ENCODE measurements around the gene MTA3.
A peak's percentile ranks its signal among the peaks of the same experiment; 100 is the strongest.

Gene MTA3

DNA sequence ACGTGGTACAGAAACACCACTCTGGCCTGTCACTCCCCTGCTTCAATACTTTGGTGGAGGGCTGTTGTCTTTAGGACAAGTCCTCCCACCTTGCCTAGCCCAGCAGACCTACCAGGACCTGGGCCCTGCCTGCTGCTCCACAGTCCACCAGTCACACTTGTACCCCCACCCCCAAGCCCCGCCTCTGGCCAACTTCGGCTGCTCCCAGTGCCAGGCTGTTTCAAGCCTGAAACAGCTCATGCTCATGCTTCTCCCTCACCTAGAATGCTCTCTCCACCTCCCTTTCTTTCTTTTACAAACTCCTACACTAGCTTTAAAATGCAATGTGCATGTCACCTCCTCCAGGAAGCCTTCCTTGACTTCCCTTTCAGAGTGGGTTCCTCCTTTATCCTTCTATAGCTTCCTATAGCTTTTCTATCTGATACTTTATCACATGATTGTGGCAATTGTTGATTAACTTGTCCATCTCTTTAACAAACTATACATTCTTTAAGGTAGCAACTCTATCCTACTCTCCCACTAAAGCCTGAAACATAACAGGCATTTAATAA, 200.3 kb downstream of the MTA3 start:
- TF ChIP-seq, protein P1, sequence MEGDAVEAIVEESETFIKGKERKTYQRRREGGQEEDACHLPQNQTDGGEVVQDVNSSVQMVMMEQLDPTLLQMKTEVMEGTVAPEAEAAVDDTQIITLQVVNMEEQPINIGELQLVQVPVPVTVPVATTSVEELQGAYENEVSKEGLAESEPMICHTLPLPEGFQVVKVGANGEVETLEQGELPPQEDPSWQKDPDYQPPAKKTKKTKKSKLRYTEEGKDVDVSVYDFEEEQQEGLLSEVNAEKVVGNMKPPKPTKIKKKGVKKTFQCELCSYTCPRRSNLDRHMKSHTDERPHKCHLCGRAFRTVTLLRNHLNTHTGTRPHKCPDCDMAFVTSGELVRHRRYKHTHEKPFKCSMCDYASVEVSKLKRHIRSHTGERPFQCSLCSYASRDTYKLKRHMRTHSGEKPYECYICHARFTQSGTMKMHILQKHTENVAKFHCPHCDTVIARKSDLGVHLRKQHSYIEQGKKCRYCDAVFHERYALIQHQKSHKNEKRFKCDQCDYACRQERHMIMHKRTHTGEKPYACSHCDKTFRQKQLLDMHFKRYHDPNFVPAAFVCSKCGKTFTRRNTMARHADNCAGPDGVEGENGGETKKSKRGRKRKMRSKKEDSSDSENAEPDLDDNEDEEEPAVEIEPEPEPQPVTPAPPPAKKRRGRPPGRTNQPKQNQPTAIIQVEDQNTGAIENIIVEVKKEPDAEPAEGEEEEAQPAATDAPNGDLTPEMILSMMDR (IDR thresholded peaks at IDR 0.05; ENCODE audit: low read depth, low read length) = no peak
- no peaks in the 10 kb centered on the region for H3K36me3 ChIP-seq
- H3K27ac ChIP-seq = no peak overlapping the region
- DNase-seq = no peak
- no peaks in the 10 kb centered on the region for H3K9me3 ChIP-seq (ENCODE audit: severe bottlenecking)
- H3K27me3 ChIP-seq (ENCODE audit: insufficient read depth, low read depth, severe bottlenecking) = no peaks in the 10 kb centered on the region
- no peak overlapping the region for H3K4me3 ChIP-seq (ENCODE audit: low read depth, low read length)

DNA sequence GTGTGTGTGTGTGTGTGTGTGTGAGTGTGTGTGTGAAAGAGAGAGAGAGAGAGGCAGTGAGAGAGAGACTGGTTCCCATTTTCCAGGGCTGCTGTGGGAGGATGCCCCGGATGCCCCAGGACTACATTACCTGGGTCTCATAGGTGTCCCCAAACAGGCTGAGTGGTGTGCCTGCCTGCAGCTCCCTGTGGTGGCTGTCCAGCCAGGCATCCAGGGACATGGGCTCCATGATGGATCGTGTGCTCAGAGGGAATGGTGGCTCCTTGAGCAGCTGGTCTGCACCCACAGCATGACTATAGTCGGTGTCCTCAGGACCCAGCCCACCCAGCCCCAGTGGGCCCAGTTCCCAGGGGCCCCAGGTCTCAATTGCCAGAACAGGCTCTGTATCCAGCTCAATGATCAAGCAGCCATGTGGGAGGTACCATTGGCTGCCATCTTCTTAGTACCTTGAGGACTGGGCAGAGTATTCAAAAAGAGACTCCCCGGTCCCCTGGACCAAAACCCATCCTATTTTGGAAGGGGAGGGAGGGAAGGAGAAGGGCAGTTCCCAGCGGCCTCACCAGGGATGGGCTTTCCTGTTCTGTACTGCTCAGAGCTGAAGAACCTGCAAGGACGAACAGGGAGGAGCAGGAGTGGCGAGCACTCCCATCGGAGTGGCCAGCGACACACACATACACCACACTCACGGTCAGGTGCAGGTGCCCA, 201.3 kb downstream of the MTA3 start:
- H3K27me3 ChIP-seq (ENCODE audit: insufficient read depth, low read depth, severe bottlenecking) = no peaks in the 10 kb centered on the region
- TF ChIP-seq, protein P1 (IDR thresholded peaks at IDR 0.05; ENCODE audit: low read depth, low read length) = no peak
- no peak overlapping the region for H3K4me3 ChIP-seq (ENCODE audit: low read depth, low read length)
- H3K27ac ChIP-seq = no peak overlapping the region
- no peak for DNase-seq
- no peaks in the 10 kb centered on the region for H3K36me3 ChIP-seq
- no peaks in the 10 kb centered on the region for H3K9me3 ChIP-seq (ENCODE audit: severe bottlenecking)

DNA sequence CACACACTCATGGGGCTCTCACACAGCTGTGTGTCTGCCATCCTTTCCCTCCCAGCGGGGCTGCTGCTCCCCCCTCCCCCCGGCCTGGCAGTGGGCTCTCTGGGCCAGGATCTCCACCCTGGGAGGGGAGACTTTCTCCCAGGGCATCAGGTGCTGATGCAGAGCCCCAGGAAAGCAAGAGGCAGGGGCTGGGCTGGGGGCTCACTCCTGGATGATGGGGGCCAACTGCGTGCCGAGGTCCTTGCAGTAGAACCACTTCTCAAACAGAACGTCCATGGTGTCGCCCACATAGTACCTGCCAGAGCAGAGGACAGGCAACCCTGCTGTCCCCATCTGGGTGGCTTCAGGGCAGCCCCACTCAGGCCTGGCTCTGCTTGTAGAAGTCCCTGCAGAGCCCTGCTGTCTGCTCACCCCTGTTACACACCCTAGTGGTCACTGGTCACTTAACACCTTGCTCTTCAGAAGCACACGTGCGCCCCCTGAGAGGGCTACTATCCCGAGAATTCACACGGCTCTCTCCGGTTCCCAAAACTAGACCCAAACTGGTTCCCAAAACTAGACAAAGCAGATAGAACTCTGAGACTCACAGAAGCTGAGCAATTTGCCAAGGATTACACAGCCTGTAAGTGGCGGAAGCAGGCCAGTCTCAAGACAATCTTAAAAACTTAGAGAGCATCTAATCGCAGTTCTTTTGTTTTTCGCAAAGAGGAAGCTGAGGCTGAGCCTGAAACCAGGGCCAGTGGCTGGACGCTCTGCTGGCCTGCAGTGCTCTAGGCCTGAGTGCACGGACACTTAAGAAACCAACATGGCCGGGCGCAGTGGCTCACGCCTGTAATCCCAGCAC, 202.1 kb downstream of the MTA3 start:
- DNase-seq = peak; percentile 85
- TF ChIP-seq, protein P1 (IDR thresholded peaks at IDR 0.05; ENCODE audit: low read depth, low read length) = peak; percentile 95
- Histone ChIP-seq H3K27ac (no peak overlapping the region), H3K4me3 (ENCODE audit: low read depth, low read length) (no peak overlapping the region), H3K36me3 (no peaks in the 10 kb centered on the region), H3K9me3 (ENCODE audit: severe bottlenecking) (no peaks in the 10 kb centered on the region), H3K27me3 (ENCODE audit: insufficient read depth, low read depth, severe bottlenecking) (no peaks in the 10 kb centered on the region)

DNA sequence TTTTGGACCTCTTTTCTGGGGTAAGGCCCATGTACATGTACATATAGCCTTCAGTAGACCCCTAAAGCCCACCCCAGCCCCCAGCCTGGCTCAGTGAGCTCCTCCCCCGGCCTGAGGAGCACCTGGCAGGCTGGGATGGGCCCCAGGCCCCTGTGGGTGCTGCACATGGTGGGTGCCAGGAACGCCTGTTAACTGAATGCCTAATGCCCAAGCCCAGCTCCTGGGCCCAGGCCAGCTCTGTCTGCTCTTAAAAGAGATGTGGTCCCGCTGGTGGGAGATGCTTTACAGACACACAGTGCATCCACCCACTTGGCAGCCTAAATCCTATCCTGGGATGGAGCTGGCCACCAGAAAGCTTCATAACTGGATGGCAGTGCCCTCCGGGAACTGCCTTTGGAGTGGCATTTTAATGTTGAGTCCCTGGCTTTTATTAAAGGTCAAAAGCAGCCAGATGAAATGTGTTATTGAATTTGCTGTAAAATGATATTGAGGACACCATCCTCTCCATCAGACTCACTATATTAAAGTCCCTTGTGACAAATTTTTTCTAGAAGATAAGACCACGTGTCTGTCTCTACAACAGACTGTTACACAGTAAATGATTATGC, 203.2 kb downstream of the MTA3 start:
- Histone ChIP-seq H3K27ac (no peak overlapping the region), H3K9me3 (ENCODE audit: severe bottlenecking) (no peaks in the 10 kb centered on the region), H3K4me3 (ENCODE audit: low read depth, low read length) (no peak overlapping the region), H3K36me3 (no peaks in the 10 kb centered on the region), H3K27me3 (ENCODE audit: insufficient read depth, low read depth, severe bottlenecking) (no peaks in the 10 kb centered on the region)
- TF ChIP-seq, protein P1 (IDR thresholded peaks at IDR 0.05; ENCODE audit: low read depth, low read length) = no peak
- no peak for DNase-seq

DNA sequence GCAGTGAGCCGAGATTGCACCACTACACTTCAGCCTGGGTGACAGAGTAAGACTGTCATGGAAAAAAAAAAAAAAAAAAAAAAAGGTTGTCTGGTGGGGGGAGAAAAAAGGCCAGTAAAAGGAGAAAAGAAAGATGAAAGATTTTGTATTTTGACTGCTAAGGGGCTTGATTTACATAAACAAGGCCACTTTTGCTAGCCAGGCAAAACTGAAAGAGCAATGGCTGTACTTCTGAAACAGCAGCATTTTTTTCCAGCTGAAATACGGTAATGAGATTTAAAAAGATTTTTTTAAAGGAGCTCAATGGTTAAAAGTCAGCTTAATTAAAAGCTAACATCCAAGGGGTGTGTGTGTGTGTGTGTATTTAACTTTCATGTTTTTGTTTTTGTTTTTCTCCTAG, 206.8 kb downstream of the MTA3 start:
- H3K36me3 ChIP-seq = no peaks in the 10 kb centered on the region
- TF ChIP-seq, protein P1 (IDR thresholded peaks at IDR 0.05; ENCODE audit: low read depth, low read length) = no peak
- peaks cover 15% of the 10 kb centered on the region for H3K9me3 ChIP-seq (ENCODE audit: severe bottlenecking)
- no peaks in the 10 kb centered on the region for H3K27me3 ChIP-seq (ENCODE audit: insufficient read depth, low read depth, severe bottlenecking)
- no peak overlapping the region for H3K4me3 ChIP-seq (ENCODE audit: low read depth, low read length)
- DNase-seq = no peak
- H3K27ac ChIP-seq = no peak overlapping the region

All from WERI-Rb-1 (cell line).